Astrocyte (in vitro differentiated cells and primary cell): Measurements from ENCODE around the gene NUP62. TPM values are rescaled to one million over a fixed set of nuclear protein-coding genes. Genes with fewer than 3 reads are reported as not detected.

Experiments used
- DNase-seq: peaks from one replicate; pipeline ENCODE4 v3.0.0-alpha.2; 2010; ENCODE audit warnings: low read depth
- FAIRE-seq: peaks from 2 replicates; lab custom pipeline; 2011; peaks lifted over from hg19 to GRCh38; lab: Jason Lieb, UNC
- H2AFZ ChIP-seq: 2 replicates; pipeline ENCODE4 v1.6.0; 2012; ENCODE audit warnings: low read depth, low read length, inconsistent platforms
- H3K27ac ChIP-seq: 2 replicates; pipeline ENCODE4 v1.5.1; 2011; ENCODE audit warnings: low read depth, low read length, inconsistent platforms
- H3K27me3 ChIP-seq: 2 replicates; pipeline ENCODE4 v1.6.0; 2011; ENCODE audit warnings: low read length, inconsistent platforms; ENCODE audit not compliant: insufficient read depth
- H3K36me3 ChIP-seq: 2 replicates; pipeline ENCODE4 v1.5.1; 2011; ENCODE audit warnings: low read length, inconsistent platforms; ENCODE audit not compliant: insufficient read depth
- H3K4me1 ChIP-seq: 2 replicates; pipeline ENCODE4 v1.5.1; 2011; ENCODE audit warnings: low read length, inconsistent platforms; ENCODE audit not compliant: insufficient read depth
- H3K4me2 ChIP-seq: 2 replicates; pipeline ENCODE4 v1.6.0; 2012; ENCODE audit warnings: low read length, inconsistent platforms
- H3K4me3 ChIP-seq: 2 replicates; pipeline ENCODE4 v1.5.1; 2011; ENCODE audit warnings: low read depth, mild to moderate bottlenecking, low read length, inconsistent platforms; ENCODE audit not compliant: insufficient read depth
- H3K79me2 ChIP-seq: 2 replicates; pipeline ENCODE4 v1.6.0; 2012; ENCODE audit warnings: mild to moderate bottlenecking, low read length, inconsistent platforms; ENCODE audit not compliant: insufficient read depth
- H3K9ac ChIP-seq: 2 replicates; pipeline ENCODE4 v1.6.0; 2012; ENCODE audit warnings: mild to moderate bottlenecking, low read length, inconsistent platforms
- H3K9me3 ChIP-seq: 2 replicates; pipeline ENCODE4 v1.5.1; 2012; ENCODE audit warnings: low read depth, mild to moderate bottlenecking, low read length, inconsistent platforms; ENCODE audit not compliant: insufficient read depth
- H4K20me1 ChIP-seq: 2 replicates; pipeline ENCODE4 v1.6.0; 2012; ENCODE audit warnings: low read length, inconsistent platforms; ENCODE audit not compliant: insufficient read depth
- H3K27ac Mint-ChIP-seq: one replicate; pipeline ENCODE4 v1.8.0; 2021; ENCODE audit warnings: mild to moderate bottlenecking, mixed read lengths; ENCODE audit not compliant: unreplicated experiment
- H3K27me3 Mint-ChIP-seq: one replicate; pipeline ENCODE4 v1.8.0; 2021; ENCODE audit warnings: low read depth, mixed read lengths; ENCODE audit not compliant: unreplicated experiment
- H3K36me3 Mint-ChIP-seq: one replicate; pipeline ENCODE4 v1.8.0; 2021; ENCODE audit warnings: low read depth, mixed read lengths; ENCODE audit not compliant: unreplicated experiment
- H3K4me1 Mint-ChIP-seq: one replicate; pipeline ENCODE4 v1.8.0; 2021; ENCODE audit warnings: low read depth, mixed read lengths; ENCODE audit not compliant: unreplicated experiment
- H3K4me3 Mint-ChIP-seq: one replicate; pipeline ENCODE4 v1.8.0; 2021; ENCODE audit warnings: mild to moderate bottlenecking, moderate library complexity, mixed read lengths; ENCODE audit not compliant: unreplicated experiment
- H3K9me3 Mint-ChIP-seq: one replicate; pipeline ENCODE4 v1.8.0; 2021; ENCODE audit warnings: mild to moderate bottlenecking, mixed read lengths; ENCODE audit not compliant: unreplicated experiment
- EZH2 ChIP-seq: IDR thresholded peaks from 2 replicates; pipeline ENCODE4 v1.6.1; 2012; ENCODE audit warnings: mild to moderate bottlenecking, low read length, inconsistent platforms; ENCODE audit not compliant: insufficient read depth
- total RNA-seq: library from RNA; stranded (reverse); gene quantifications from 2 replicates; pipeline ENCODE4 v1.2.1, GENCODE V29; 2021
- TF ChIP-seq, protein P1 (sequence below): IDR thresholded peaks from 2 replicates; pipeline ENCODE4 v1.5.1; 2011; ENCODE audit warnings: low read depth, mild to moderate bottlenecking, inconsistent platforms, low read length, moderate library complexity; ENCODE audit not compliant: insufficient read depth

NUP62 gene
- total RNA-seq, 1 donor from 2014 or later: 49.5 TPM

DNA sequence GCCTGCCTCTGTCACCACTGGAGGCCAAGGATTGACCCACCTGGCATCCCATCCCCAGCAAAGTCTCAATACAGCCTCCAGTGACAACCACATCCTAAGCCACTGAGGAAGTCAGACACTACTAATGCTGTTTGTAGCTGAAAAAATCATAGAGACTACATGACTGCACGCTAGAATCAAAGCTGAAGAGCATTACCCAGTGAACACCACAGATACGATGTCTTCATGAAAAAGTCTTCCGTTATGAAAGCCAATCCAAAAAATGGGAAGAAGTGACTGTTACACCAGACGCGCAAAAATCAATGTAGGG is 11.1 kb upstream of the NUP62 start:
- no peak overlapping the region for H3K27ac Mint-ChIP-seq
- FAIRE-seq (no peak), DNase-seq (no peak)
- TF ChIP-seq EZH2: no peak
- TF ChIP-seq, protein P1, sequence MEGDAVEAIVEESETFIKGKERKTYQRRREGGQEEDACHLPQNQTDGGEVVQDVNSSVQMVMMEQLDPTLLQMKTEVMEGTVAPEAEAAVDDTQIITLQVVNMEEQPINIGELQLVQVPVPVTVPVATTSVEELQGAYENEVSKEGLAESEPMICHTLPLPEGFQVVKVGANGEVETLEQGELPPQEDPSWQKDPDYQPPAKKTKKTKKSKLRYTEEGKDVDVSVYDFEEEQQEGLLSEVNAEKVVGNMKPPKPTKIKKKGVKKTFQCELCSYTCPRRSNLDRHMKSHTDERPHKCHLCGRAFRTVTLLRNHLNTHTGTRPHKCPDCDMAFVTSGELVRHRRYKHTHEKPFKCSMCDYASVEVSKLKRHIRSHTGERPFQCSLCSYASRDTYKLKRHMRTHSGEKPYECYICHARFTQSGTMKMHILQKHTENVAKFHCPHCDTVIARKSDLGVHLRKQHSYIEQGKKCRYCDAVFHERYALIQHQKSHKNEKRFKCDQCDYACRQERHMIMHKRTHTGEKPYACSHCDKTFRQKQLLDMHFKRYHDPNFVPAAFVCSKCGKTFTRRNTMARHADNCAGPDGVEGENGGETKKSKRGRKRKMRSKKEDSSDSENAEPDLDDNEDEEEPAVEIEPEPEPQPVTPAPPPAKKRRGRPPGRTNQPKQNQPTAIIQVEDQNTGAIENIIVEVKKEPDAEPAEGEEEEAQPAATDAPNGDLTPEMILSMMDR: no peak
- no peaks in the 10 kb centered on the region for H3K9me3 Mint-ChIP-seq
- H3K9ac ChIP-seq: no peak overlapping the region
- no peak overlapping the region for H3K4me3 ChIP-seq
- H3K27ac ChIP-seq: no peak overlapping the region
- H3K79me2 ChIP-seq: no peaks in the 10 kb centered on the region
- H3K4me1 Mint-ChIP-seq: no peaks in the 10 kb centered on the region
- H3K36me3 Mint-ChIP-seq: peaks cover 3% of the 10 kb centered on the region
- H3K4me3 Mint-ChIP-seq: no peak overlapping the region
- H3K4me1 ChIP-seq: peaks cover 4% of the 10 kb centered on the region
- no peak overlapping the region for H2AFZ ChIP-seq
- no peaks in the 10 kb centered on the region for H3K9me3 ChIP-seq
- no peaks in the 10 kb centered on the region for H3K27me3 ChIP-seq
- H3K27me3 Mint-ChIP-seq: peaks cover 7% of the 10 kb centered on the region
- no peaks in the 10 kb centered on the region for H3K36me3 ChIP-seq
- H3K4me2 ChIP-seq: no peak overlapping the region
- no peaks in the 10 kb centered on the region for H4K20me1 ChIP-seq

GRCh38 chr19:49939721-49940481 is 10.6 kb upstream of the NUP62 start:
- no peak for FAIRE-seq
- H3K27ac ChIP-seq: no peak overlapping the region
- H3K27ac Mint-ChIP-seq: no peak overlapping the region

More at GRCh38 chr19:49939721-49940481, 10.6 kb upstream of the NUP62 start:
- Histone ChIP-seq H3K27me3 (no peaks in the 10 kb centered on the region), H3K9me3 (no peaks in the 10 kb centered on the region), H3K4me1 (peaks cover 4% of the 10 kb centered on the region), H3K4me2 (no peak overlapping the region), H4K20me1 (no peaks in the 10 kb centered on the region), H2AFZ (no peak overlapping the region), H3K9ac (no peak overlapping the region), H3K79me2 (no peaks in the 10 kb centered on the region), H3K36me3 (no peaks in the 10 kb centered on the region), H3K4me3 (no peak overlapping the region)
- no peaks in the 10 kb centered on the region for H3K9me3 Mint-ChIP-seq
- no peak for DNase-seq
- no peak overlapping the region for H3K4me3 Mint-ChIP-seq
- H3K36me3 Mint-ChIP-seq: peaks cover 3% of the 10 kb centered on the region
- no peak for TF ChIP-seq EZH2
- TF ChIP-seq, protein P1: no peak
- peaks cover 7% of the 10 kb centered on the region for H3K27me3 Mint-ChIP-seq
- no peaks in the 10 kb centered on the region for H3K4me1 Mint-ChIP-seq
